ENCODE data around the gene RBM19.

DNA sequence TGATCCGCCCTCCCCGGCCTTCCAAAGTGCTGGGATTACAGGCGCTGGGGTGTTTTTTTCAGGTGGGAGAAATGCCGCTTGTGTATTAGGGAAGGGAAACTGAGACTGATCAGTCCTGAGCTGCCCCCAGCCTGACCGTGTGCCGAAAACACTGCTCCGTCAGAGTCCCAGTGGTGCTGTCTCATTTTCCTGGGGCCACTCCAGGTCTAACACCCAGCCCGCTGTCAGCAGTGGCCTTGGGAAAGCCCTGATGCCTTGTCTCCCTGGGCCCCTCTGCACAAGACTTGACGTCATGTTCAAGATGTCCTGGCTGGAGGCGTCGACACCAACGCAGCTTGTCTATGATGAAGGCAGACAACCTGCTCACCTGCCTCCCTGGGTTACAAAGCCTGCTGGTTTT lies 165.9 kb downstream of the RBM19 start:
- TF ChIP-seq, protein P1, sequence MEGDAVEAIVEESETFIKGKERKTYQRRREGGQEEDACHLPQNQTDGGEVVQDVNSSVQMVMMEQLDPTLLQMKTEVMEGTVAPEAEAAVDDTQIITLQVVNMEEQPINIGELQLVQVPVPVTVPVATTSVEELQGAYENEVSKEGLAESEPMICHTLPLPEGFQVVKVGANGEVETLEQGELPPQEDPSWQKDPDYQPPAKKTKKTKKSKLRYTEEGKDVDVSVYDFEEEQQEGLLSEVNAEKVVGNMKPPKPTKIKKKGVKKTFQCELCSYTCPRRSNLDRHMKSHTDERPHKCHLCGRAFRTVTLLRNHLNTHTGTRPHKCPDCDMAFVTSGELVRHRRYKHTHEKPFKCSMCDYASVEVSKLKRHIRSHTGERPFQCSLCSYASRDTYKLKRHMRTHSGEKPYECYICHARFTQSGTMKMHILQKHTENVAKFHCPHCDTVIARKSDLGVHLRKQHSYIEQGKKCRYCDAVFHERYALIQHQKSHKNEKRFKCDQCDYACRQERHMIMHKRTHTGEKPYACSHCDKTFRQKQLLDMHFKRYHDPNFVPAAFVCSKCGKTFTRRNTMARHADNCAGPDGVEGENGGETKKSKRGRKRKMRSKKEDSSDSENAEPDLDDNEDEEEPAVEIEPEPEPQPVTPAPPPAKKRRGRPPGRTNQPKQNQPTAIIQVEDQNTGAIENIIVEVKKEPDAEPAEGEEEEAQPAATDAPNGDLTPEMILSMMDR (IDR thresholded peaks at IDR 0.05): no peak
- TF ChIP-seq POLR2A (IDR thresholded peaks at IDR 0.05): no peak
